Sigmoid colon (tissue), 4 donors: ENCODE measurements around the gene CYP4F3.

Source experiments
- EP300 ChIP-seq, 4 donors: sonication (generic); formaldehyde crosslinking; IDR thresholded peaks; one replicate each; pipeline ENCODE4 v1.6.1; 2017; ENCODE audit warnings: antibody characterized with exemption in 4 of 4
- POLR2AphosphoS5 ChIP-seq, 4 donors: sonication (generic); formaldehyde crosslinking; IDR thresholded peaks; one replicate each; pipeline ENCODE4 v1.6.1; 2017; ENCODE audit warnings: antibody characterized with exemption in 4 of 4
- TF ChIP-seq, protein P1 (sequence below), 4 experiments: fragments of 450-650 bp in 3 of 4; fragments of 200-600 bp in 1 of 4; IDR thresholded peaks; one replicate each; pipeline ENCODE4 v1.5.1; 2016 to 2019; ENCODE audit warnings: antibody characterized with exemption in 4 of 4, mild to moderate bottlenecking in 3 of 4, moderate library complexity in 2 of 4

DNA sequence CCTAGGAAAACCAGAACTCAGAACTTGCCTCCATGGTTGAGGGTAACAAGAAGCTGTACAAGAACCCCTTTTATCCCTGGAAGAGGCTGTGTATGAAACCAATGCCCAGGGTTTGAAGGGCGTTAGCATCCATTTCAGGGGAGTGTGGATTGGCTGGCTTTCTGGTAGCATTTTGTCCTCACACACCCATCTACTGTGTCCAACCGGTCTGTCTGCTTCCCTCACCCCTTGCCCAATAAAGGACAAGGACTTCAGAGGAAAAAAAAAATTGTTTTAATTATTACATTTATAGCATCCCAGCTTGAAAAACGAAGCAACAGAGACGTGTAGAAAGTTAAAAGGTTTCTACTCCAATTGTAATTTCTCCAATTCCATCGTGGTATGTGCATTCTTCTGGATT lies 28.4 kb upstream of the CYP4F3 start:
- TF ChIP-seq, protein P1, sequence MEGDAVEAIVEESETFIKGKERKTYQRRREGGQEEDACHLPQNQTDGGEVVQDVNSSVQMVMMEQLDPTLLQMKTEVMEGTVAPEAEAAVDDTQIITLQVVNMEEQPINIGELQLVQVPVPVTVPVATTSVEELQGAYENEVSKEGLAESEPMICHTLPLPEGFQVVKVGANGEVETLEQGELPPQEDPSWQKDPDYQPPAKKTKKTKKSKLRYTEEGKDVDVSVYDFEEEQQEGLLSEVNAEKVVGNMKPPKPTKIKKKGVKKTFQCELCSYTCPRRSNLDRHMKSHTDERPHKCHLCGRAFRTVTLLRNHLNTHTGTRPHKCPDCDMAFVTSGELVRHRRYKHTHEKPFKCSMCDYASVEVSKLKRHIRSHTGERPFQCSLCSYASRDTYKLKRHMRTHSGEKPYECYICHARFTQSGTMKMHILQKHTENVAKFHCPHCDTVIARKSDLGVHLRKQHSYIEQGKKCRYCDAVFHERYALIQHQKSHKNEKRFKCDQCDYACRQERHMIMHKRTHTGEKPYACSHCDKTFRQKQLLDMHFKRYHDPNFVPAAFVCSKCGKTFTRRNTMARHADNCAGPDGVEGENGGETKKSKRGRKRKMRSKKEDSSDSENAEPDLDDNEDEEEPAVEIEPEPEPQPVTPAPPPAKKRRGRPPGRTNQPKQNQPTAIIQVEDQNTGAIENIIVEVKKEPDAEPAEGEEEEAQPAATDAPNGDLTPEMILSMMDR (IDR thresholded peaks at IDR 0.05), result no peak
- no peak for TF ChIP-seq POLR2AphosphoS5 (IDR thresholded peaks at IDR 0.05)
- TF ChIP-seq EP300 (IDR thresholded peaks at IDR 0.05), result no peak
